GM23338 (cell line): Measurements from ENCODE around the gene EDIL3. TPM values are rescaled to one million over a fixed set of nuclear protein-coding genes. Genes with fewer than 3 reads are reported as not detected.

Experiments used
- ATAC-seq: fragments of 200-7000 bp; cut with Tn5 transposase; 3 replicates; pipeline ENCODE4 v1.9.1; 2020
- DNase-seq: peaks from one replicate; pipeline ENCODE4 v3.0.0-alpha.2; 2015; ENCODE audit warnings: low spot score
- H2AFZ ChIP-seq: fragments of 200-600 bp; sonication (generic); 2 replicates; pipeline ENCODE4 v1.8.0; 2016; ENCODE audit warnings: antibody characterized with exemption, mild to moderate bottlenecking, moderate library complexity
- H3F3A ChIP-seq: fragments of 200-600 bp; sonication (generic); replicated peaks from 2 replicates; pipeline ENCODE4 v1.8.0; 2017; ENCODE audit warnings: antibody characterized with exemption, mixed run types, low read depth
- H3K27ac ChIP-seq: fragments of 200-600 bp; sonication (generic); 2 replicates; pipeline ENCODE4 v1.6.1; 2016; ENCODE audit warnings: low read depth
- H3K27me3 ChIP-seq: fragments of 200-600 bp; sonication (generic); 2 replicates; pipeline ENCODE4 v1.8.0; 2016; ENCODE audit warnings: mild to moderate bottlenecking, mixed run types, moderate library complexity; ENCODE audit not compliant: insufficient read depth
- H3K36me3 ChIP-seq: fragments of 200-600 bp; sonication (generic); 2 replicates; pipeline ENCODE4 v1.8.0; 2016; ENCODE audit warnings: mild to moderate bottlenecking; ENCODE audit not compliant: insufficient read depth
- H3K4me1 ChIP-seq: fragments of 200-600 bp; sonication (generic); 2 replicates; pipeline ENCODE4 v1.8.0; 2016; ENCODE audit warnings: mild to moderate bottlenecking, moderate library complexity; ENCODE audit not compliant: insufficient read depth
- H3K4me2 ChIP-seq: fragments of 200-600 bp; sonication (generic); 2 replicates; pipeline ENCODE4 v1.7.1; 2017; ENCODE audit warnings: mixed run types
- H3K4me3 ChIP-seq: fragments of 200-600 bp; sonication (generic); 2 replicates; pipeline ENCODE4 v1.6.1; 2016; ENCODE audit warnings: mixed run types
- H3K79me2 ChIP-seq: fragments of 200-600 bp; sonication (generic); replicated peaks from 2 replicates; pipeline ENCODE4 v1.8.0; 2017; ENCODE audit warnings: mild to moderate bottlenecking; ENCODE audit not compliant: insufficient read depth
- H3K9me2 ChIP-seq: fragments of 200-600 bp; sonication (generic); 2 replicates; pipeline ENCODE4 v1.8.0; 2017; ENCODE audit not compliant: insufficient read depth
- H4K20me1 ChIP-seq: fragments of 200-600 bp; sonication (generic); replicated peaks from 2 replicates; pipeline ENCODE4 v1.8.0; 2017; ENCODE audit warnings: mild to moderate bottlenecking; ENCODE audit not compliant: insufficient read depth
- H3K27ac Mint-ChIP-seq: 2 replicates; pipeline ENCODE4 v1.8.0; 2020; ENCODE audit warnings: inconsistent platforms, mild to moderate bottlenecking, moderate library complexity, mixed read lengths
- H3K27me3 Mint-ChIP-seq: 3 replicates; pipeline ENCODE4 v1.8.0; 2022; ENCODE audit warnings: low read depth, mild to moderate bottlenecking, moderate library complexity, mixed read lengths, inconsistent platforms; ENCODE audit not compliant: insufficient read depth, poor library complexity
- H3K36me3 Mint-ChIP-seq: 3 replicates; pipeline ENCODE4 v1.8.0; 2021; ENCODE audit warnings: low read depth, mild to moderate bottlenecking, inconsistent platforms, moderate library complexity, mixed read lengths
- H3K4me1 Mint-ChIP-seq: 3 replicates; pipeline ENCODE4 v1.8.0; 2020; ENCODE audit warnings: mild to moderate bottlenecking, inconsistent platforms, mixed read lengths
- H3K4me3 Mint-ChIP-seq: 3 replicates; pipeline ENCODE4 v1.8.0; 2021; ENCODE audit warnings: moderate library complexity, mild to moderate bottlenecking, inconsistent platforms, mixed read lengths
- H3K9me3 Mint-ChIP-seq: 3 replicates; pipeline ENCODE4 v1.8.0; 2020; ENCODE audit warnings: moderate library complexity, mild to moderate bottlenecking, inconsistent platforms, mixed read lengths
- CREB1 ChIP-seq: fragments of 250-450 bp; sonication (Bioruptor Pico); IDR thresholded peaks from 2 replicates; pipeline ENCODE4 v1.5.0; 2020; ENCODE audit warnings: low read depth, mild to moderate bottlenecking, moderate library complexity
- CTCF ChIP-seq, 2 experiments: fragments of 200-600 bp in 1 of 2; sonication (generic) in 1 of 2; conservative IDR thresholded peaks; 2 replicates each; pipeline versions ENCODE4 v1.5.1 to v1.6.1; 2016 to 2017; ENCODE audit warnings: antibody characterized with exemption in 2 of 2, low read depth in 2 of 2, mild to moderate bottlenecking in 2 of 2, moderate library complexity in 1 of 2
- ETS1 ChIP-seq: IDR thresholded peaks from 2 replicates; pipeline ENCODE4 v1.6.1; 2016; ENCODE audit warnings: antibody characterized with exemption
- EZH2 ChIP-seq: fragments of 200-600 bp; sonication (generic); IDR thresholded peaks from one replicate; pipeline ENCODE4 v1.8.0; 2017; ENCODE audit warnings: antibody characterized with exemption, mild to moderate bottlenecking, low read depth; ENCODE audit not compliant: unreplicated experiment
- EZH2phosphoT487 ChIP-seq: fragments of 200-600 bp; sonication (generic); IDR thresholded peaks from one replicate; pipeline ENCODE4 v1.8.1; 2018; ENCODE audit warnings: antibody characterized with exemption; ENCODE audit not compliant: unreplicated experiment
- NANOG ChIP-seq: IDR thresholded peaks from 2 replicates; pipeline ENCODE4 v1.6.1; 2016; ENCODE audit warnings: antibody characterized with exemption, borderline replicate concordance
- POLR2AphosphoS5 ChIP-seq: IDR thresholded peaks from 2 replicates; pipeline ENCODE4 v1.6.1; 2016; ENCODE audit warnings: antibody characterized with exemption, low read depth
- REST ChIP-seq: IDR thresholded peaks from one replicate; pipeline ENCODE4 v1.6.1; 2018; ENCODE audit warnings: antibody characterized with exemption; ENCODE audit not compliant: unreplicated experiment
- STAT1 ChIP-seq: IDR thresholded peaks from one replicate; pipeline ENCODE4 v1.6.1; 2016; ENCODE audit warnings: antibody characterized with exemption; ENCODE audit not compliant: unreplicated experiment
- ZNF114 ChIP-seq: fragments of 250-450 bp; sonication (Bioruptor Pico); IDR thresholded peaks from 2 replicates; pipeline ENCODE4 v1.5.0; 2020; ENCODE audit warnings: mild to moderate bottlenecking, moderate library complexity
- ZNF331 ChIP-seq: fragments of 250-450 bp; sonication (Bioruptor Pico); IDR thresholded peaks from 2 replicates; pipeline ENCODE4 v1.5.0; 2020; ENCODE audit warnings: low read depth, mild to moderate bottlenecking, moderate library complexity
- ZNF462 ChIP-seq: fragments of 250-450 bp; sonication (Bioruptor Pico); IDR thresholded peaks from 2 replicates; pipeline ENCODE4 v1.5.0; 2020; ENCODE audit warnings: mild to moderate bottlenecking, moderate library complexity
- polyA plus RNA-seq: library from polyadenylated mRNA; unstranded; fragments of >200 nt; fragmentation: Nextera tagmentation; extraction: Ambion mirVana; gene quantifications from 2 replicates; pipeline ENCODE4 v1.2.1, GENCODE V29; 2016
- total RNA-seq: library from RNA; depleted of rRNA; stranded (reverse); fragments of >200 nt; shearing (Covaris generic); gene quantifications from 2 replicates; pipeline ENCODE4 v1.2.3, GENCODE V29; 2014

The EDIL3 gene
- total and polyA plus RNA-seq, 2 experiments from 2014 or later: 43.3 to 61.9 TPM

- no peak for TF ChIP-seq ETS1
Observed at GRCh38 chr5:84181093-84181492, 203.6 kb downstream of the EDIL3 start (continued).

GRCh38 chr5:84168841-84169240, 215.8 kb downstream of the EDIL3 start:
- Mint-ChIP-seq H3K27ac (no peak overlapping the region), H3K4me3 (no peak overlapping the region), H3K4me1 (no peaks in the 10 kb centered on the region), H3K36me3 (peaks cover 2% of the 10 kb centered on the region; the same call in 2 of the 3 replicates), H3K27me3 (no peaks in the 10 kb centered on the region), H3K9me3 (no peaks in the 10 kb centered on the region)
- no peaks in the 10 kb centered on the region for H3F3A ChIP-seq
- no peak overlapping the region for H3K4me2 ChIP-seq
- ATAC-seq (no peak), DNase-seq (no peak)
- H3K79me2 ChIP-seq: no peaks in the 10 kb centered on the region
- no peak overlapping the region for H3K4me3 ChIP-seq
- H4K20me1 ChIP-seq: no peaks in the 10 kb centered on the region; the same call in 1 of the 2 replicates
- no peak overlapping the region for H3K27ac ChIP-seq
- H3K9me2 ChIP-seq: no peaks in the 10 kb centered on the region
- H3K4me1 ChIP-seq: no peaks in the 10 kb centered on the region
- no peaks in the 10 kb centered on the region for H3K27me3 ChIP-seq
- no peaks in the 10 kb centered on the region for H3K36me3 ChIP-seq
- H2AFZ ChIP-seq: no peak overlapping the region
- TF ChIP-seq EZH2 (no peak), CREB1 (CRISPR knock-in tag) (no peak), EZH2phosphoT487 (no peak), REST (no peak), ETS1 (no peak), ZNF462 (no peak), ZNF331 (CRISPR knock-in tag) (no peak), CTCF (conservative IDR thresholded peaks at IDR 0.05; ENCODE audit: low read depth in 2 of 2) (no peak), ZNF114 (CRISPR knock-in tag) (no peak), STAT1 (no peak), NANOG (no peak), POLR2AphosphoS5 (no peak)
